Muscle of leg (tissue), 11 donors: ENCODE results near the gene GDF9. TPM values are rescaled to one million over a fixed set of nuclear protein-coding genes. Genes with fewer than 3 reads are reported as not detected.

Experiments
- DNase-seq: peaks from one replicate; pipeline ENCODE4 v3.0.0; 2013
- H3K27ac ChIP-seq: one replicate; pipeline ENCODE4 v1.5.1; 2013; ENCODE audit warnings: mild to moderate bottlenecking, low read length, control low read depth
- H3K27me3 ChIP-seq: one replicate; pipeline ENCODE4 v1.6.1; 2013; ENCODE audit warnings: low read length; ENCODE audit not compliant: control insufficient read depth, insufficient read depth
- H3K36me3 ChIP-seq: one replicate; pipeline ENCODE4 v1.6.1; 2013; ENCODE audit warnings: low read length; ENCODE audit not compliant: control insufficient read depth, insufficient read depth
- H3K4me1 ChIP-seq: one replicate; pipeline ENCODE4 v1.6.1; 2013; ENCODE audit warnings: low read length; ENCODE audit not compliant: control insufficient read depth, insufficient read depth
- H3K4me3 ChIP-seq: one replicate; pipeline ENCODE4 v1.5.1; 2013; ENCODE audit warnings: low read length, control low read depth
- H3K9me3 ChIP-seq: replicated peaks from 2 replicates; pipeline ENCODE4 v1.6.1; 2013; ENCODE audit warnings: low read depth, low read length; ENCODE audit not compliant: control insufficient read depth
- WGBS: methylation state at CpG from one replicate; pipeline ENCODE4 v1.1.5; 2013; ENCODE audit warnings: missing lambda C conversion rate; ENCODE audit not compliant: insufficient coverage; 5-methylcytosine and 5-hydroxymethylcytosine counted together
- polyA plus RNA-seq, 8 donors: library from polyadenylated mRNA; unstranded; fragments of 120-200 nt; gene quantifications; one replicate each; pipeline versions ENCODE4 v1.2.1 to v1.2.3, GENCODE V29; 2013; ENCODE audit warnings: inconsistent platforms in 1 of 8, low replicate concordance in 1 of 8; ENCODE audit not compliant: insufficient read length in 8 of 8, insufficient read depth in 1 of 8
- total RNA-seq: library from RNA; stranded (reverse); fragments of 120-200 nt; gene quantifications from one replicate; pipeline ENCODE4 v1.2.4, GENCODE V29; 2013

GDF9 gene
- total and polyA plus RNA-seq, 9 donors, result 0.39 to 1.0 (median 0.54) TPM

DNA sequence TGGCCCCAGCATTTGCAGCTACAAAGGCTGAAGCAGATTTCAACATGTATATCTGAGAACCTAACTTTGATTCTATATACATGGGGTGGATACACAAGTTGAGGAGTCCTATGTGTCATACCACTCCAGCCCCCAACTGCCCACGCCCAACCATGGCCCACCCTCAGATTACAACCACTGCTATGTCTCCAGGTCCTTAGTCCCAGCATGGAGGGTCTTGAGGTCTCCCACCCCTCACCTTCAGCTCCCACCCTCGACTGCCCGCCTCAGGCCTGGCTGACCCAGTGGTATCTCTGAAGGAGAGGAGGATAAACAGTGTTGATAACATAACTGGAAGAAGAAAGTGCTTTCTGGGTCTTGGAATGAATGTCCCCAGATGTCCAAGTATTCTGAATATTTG is 44.9 kb downstream of the GDF9 start:
- H3K27ac ChIP-seq, result no peak overlapping the region
- no peaks in the 10 kb centered on the region for H3K9me3 ChIP-seq
- peaks cover 62% of the 10 kb centered on the region for H3K27me3 ChIP-seq
- 80% methylated on average over 1 of the region's 3 CpGs for WGBS
- H3K4me1 ChIP-seq, result peaks cover 30% of the 10 kb centered on the region
- H3K36me3 ChIP-seq, result no peaks in the 10 kb centered on the region
- no peak for DNase-seq
- no peak overlapping the region for H3K4me3 ChIP-seq

DNA sequence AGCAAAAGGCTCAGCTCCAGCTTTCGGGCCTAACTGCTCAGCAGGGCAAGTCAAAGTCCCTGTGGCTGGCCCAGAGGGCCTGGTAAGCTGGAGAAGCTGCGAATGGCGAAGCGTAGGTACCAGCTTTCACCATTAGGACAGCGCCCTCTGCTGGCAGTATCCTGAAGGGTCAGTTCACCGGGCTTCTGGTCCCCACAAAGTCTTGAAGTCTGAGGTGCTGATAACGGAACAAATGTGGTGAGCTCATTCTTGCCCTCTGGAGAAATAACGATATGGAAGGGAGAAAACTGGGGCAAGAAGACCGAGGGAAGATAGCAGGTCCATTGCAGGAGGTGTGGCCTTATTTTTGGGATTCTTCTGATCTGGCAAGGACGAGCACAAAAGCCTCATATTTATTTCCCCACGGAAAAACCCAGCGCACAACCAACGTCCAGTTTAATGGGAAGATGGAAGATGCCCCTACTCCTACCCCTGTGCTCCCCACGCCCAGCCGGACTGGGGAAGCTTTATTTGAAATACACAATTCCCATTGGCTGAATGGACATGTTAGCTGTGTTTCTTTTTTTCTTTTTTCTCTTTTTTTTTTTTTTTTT is 46.0 kb downstream of the GDF9 start:
- 9% methylated on average over 9 of the region's 15 CpGs for whole genome bisulfite sequencing

GRCh38 chr5:132819468-132819867 is 46.8 kb downstream of the GDF9 start:
- WGBS, result 15% methylated on average over 23 of the region's 26 CpGs
- Histone ChIP-seq H3K4me1 (peaks cover 21% of the 10 kb centered on the region), H3K27me3 (peaks cover 58% of the 10 kb centered on the region), H3K27ac (no peak overlapping the region), H3K9me3 (no peaks in the 10 kb centered on the region), H3K36me3 (no peaks in the 10 kb centered on the region), H3K4me3 (no peak overlapping the region)
- DNase-seq, result no peak

More for the DNA sequence above, 46.0 kb downstream of the GDF9 start:
- Histone ChIP-seq H3K9me3 (no peaks in the 10 kb centered on the region), H3K27ac (no peak overlapping the region), H3K36me3 (no peaks in the 10 kb centered on the region), H3K4me3 (no peak overlapping the region), H3K27me3 (peaks cover 58% of the 10 kb centered on the region), H3K4me1 (peaks cover 23% of the 10 kb centered on the region)
- DNase-seq, result peak; percentile 89

DNA sequence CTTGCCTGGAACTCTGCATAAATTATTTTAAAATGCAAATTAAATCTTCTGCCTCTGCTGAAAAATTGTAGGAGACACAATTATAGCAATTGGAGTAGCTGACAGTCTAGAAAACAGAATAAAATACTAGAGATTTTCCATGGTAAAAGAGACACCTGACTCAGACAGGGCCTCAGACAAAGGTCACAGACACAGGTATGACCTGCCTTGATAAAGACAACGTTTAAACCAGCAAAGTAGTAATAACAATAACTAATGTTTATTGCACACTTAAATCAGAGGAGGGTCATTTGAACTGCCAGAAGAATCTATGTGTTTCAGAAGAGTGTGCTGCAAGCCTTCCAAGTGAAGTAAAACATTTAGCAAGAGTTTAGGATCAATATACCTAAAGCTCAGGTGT is 49.3 kb downstream of the GDF9 start:
- Histone ChIP-seq H3K9me3 (no peaks in the 10 kb centered on the region), H3K4me1 (peaks cover 16% of the 10 kb centered on the region), H3K27ac (no peak overlapping the region), H3K36me3 (no peaks in the 10 kb centered on the region), H3K4me3 (no peak overlapping the region), H3K27me3 (peaks cover 64% of the 10 kb centered on the region)
- no peak for DNase-seq
- WGBS, result no CpG with 5 or more reads among the region's 1 CpG

DNA sequence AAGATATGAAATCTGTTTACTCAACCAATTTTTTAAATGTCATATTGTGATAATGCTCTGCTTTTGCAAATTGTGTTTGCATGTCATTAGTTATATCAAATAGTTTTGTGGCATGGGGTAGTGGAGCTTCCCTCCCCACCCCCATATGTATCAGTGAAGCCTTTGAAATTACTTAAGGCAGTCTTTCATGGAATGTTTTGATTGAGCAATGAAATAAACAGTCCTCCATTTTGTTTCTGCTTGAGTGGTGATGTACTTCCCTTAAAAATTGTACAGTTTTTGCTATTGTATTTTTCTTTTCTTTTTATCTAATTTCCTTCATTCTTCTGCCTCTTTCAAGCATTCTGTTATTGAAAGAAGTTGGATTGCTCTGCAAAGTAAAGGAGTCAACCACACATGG is 49.7 kb downstream of the GDF9 start:
- Histone ChIP-seq H3K4me3 (no peak overlapping the region), H3K9me3 (no peaks in the 10 kb centered on the region), H3K4me1 (peaks cover 13% of the 10 kb centered on the region), H3K36me3 (no peaks in the 10 kb centered on the region), H3K27ac (no peak overlapping the region), H3K27me3 (peaks cover 66% of the 10 kb centered on the region)
- no peak for DNase-seq

DNA sequence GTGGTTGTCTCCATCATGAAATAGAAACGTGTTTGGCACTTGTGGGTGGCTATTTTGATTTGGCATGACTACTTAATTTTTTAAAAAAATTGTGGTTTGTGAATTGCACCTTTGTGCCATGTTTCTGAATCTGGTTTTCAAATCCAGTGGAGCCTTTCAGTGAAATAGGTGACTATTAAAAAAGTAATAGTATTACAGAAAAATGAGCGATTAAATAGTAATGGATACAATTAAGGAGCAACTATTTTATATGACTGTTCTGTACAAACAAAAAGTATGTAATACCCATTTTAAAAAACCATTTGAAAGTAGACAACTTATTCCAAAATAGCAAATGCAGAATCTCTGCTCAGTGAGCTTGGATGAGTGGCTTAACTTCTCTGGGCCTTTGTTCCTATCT is 50.2 kb downstream of the GDF9 start:
- Histone ChIP-seq H3K4me3 (no peak overlapping the region), H3K36me3 (no peaks in the 10 kb centered on the region), H3K9me3 (no peaks in the 10 kb centered on the region), H3K27ac (no peak overlapping the region), H3K27me3 (peaks cover 67% of the 10 kb centered on the region), H3K4me1 (peaks cover 13% of the 10 kb centered on the region)
- no CpG with 5 or more reads among the region's 2 CpGs for WGBS
- no peak for DNase-seq

DNA sequence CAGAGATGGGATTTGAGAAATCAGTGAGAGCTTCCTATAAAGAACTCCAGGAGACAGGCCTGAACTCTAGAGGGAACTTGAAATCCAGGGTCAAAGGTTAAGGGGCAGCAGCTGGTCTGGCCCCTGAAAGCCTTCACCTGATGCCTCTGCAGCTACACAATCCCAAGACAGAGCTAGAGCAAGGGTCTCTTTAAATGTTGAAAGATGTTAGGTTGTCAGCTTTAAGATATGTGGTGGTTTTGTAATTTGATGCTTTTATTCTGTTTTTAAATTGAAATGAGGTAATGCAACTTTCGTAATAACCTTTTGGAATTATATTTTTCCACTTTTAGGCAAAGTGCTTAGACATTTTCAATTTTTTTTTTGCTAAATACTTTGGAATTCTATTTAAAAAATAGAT is 50.8 kb downstream of the GDF9 start:
- H3K27me3 ChIP-seq, result peaks cover 70% of the 10 kb centered on the region
- no peak overlapping the region for H3K4me3 ChIP-seq
- no peaks in the 10 kb centered on the region for H3K9me3 ChIP-seq
- H3K36me3 ChIP-seq, result no peaks in the 10 kb centered on the region
- H3K27ac ChIP-seq, result no peak overlapping the region
- DNase-seq, result no peak
- no CpG with 5 or more reads among the region's 1 CpG for WGBS
- H3K4me1 ChIP-seq, result peaks cover 13% of the 10 kb centered on the region

DNA sequence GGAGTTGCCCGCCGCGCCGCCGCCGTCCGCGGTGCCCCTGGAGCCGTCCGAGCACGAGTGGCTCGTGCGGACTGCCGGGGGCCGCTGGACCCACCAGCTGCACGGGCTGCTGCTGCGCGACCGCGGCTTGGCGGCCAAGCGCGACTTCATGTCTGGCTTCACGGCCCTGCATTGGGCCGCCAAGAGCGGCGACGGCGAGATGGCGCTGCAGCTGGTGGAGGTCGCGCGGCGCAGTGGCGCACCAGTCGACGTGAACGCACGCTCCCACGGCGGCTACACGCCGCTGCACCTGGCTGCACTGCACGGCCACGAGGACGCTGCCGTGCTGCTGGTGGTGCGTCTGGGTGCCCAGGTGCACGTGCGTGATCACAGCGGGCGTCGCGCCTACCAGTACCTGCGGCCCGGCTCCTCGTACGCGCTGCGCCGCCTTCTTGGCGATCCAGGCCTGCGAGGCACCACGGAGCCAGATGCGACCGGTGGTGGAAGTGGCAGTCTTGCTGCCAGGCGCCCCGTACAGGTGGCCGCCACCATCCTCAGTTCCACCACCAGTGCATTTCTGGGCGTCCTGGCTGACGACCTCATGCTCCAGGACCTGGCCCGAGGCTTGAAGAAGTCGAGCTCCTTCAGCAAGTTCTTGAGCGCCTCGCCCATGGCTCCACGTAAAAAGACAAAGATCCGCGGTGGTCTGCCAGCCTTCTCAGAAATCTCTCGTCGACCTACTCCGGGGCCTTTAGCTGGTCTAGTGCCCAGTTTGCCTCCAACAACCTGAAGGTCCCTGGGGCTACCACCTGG is 51.6 kb downstream of the GDF9 start:
- Histone ChIP-seq H3K27me3 (peaks cover 66% of the 10 kb centered on the region), H3K9me3 (no peaks in the 10 kb centered on the region), H3K4me3 (no peak overlapping the region), H3K4me1 (peaks cover 8% of the 10 kb centered on the region), H3K36me3 (no peaks in the 10 kb centered on the region), H3K27ac (no peak overlapping the region)
- DNase-seq, result no peak
- WGBS, result 42% methylated on average over 74 of the region's 81 CpGs

DNA sequence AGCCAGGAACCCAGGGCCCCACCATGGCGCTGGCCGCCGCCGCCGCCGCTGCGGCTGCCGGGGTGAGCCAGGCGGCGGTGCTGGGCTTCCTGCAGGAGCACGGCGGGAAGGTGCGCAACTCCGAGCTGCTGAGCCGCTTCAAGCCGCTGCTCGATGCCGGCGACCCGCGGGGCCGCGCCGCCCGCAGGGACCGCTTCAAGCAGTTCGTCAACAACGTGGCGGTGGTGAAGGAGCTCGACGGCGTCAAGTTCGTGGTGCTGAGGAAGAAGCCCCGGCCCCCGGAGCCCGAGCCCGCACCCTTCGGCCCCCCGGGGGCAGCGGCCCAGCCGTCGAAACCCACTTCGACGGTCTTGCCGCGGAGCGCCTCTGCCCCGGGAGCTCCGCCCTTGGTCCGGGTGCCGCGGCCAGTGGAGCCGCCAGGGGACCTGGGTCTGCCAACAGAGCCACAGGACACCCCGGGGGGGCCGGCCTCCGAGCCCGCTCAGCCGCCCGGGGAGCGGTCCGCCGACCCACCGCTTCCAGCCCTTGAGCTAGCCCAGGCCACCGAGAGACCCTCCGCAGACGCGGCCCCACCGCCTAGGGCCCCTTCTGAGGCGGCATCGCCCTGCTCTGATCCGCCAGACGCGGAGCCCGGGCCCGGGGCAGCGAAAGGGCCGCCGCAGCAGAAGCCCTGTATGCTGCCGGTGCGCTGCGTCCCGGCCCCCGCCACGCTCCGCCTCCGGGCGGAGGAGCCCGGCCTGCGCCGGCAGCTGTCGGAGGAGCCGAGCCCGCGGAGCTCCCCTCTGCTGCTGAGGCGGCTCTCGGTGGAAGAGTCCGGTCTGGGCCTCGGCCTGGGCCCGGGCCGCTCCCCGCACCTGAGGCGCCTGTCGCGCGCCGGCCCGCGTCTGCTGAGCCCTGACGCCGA is 52.4 kb downstream of the GDF9 start:
- Histone ChIP-seq H3K9me3 (no peaks in the 10 kb centered on the region), H3K27me3 (peaks cover 60% of the 10 kb centered on the region), H3K36me3 (no peaks in the 10 kb centered on the region), H3K27ac (no peak overlapping the region), H3K4me3 (no peak overlapping the region), H3K4me1 (peaks cover 4% of the 10 kb centered on the region)
- 2% methylated on average over 110 of the region's 110 CpGs for WGBS
- DNase-seq, result no peak
